ENCODE results near the gene ITGB6. TPM values are rescaled to one million over a fixed set of nuclear protein-coding genes. Genes with fewer than 3 reads are reported as not detected.

The ITGB6 gene
- total RNA-seq, 1 donor from 2014 or later: 17.2 TPM

DNA sequence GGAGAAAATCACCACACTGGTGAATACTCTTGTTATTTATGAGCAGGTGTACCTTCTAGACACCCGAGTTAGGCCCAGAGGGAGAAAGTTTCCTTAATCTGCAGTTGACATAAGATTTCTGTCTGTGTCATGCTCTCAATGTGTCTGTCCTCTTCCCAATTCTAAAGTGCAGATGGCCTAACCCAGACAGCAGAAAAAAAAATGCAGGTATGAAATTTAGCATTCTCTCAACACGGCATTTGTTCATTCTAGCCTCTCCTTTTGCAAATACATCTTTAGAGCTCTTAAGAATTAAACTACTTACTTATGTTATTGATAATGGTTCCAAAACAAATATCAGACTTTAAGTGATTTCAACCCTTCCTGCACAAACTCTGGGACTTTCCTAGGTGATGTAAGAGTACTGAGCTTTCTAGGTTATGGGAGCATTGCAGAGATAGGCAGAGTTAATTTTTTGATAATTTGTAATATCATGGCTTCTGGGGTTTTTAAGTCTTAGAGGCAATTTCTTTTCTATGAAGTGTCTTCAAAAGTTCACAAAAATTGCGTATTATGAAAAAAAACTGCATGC is 32.9 kb upstream of the ITGB6 start:
- no peak for DNase-seq (ENCODE audit: extremely low spot score in 2 of 2)
- Histone ChIP-seq H3K9me3 (no peaks in the 10 kb centered on the region), H3K27me3 (no peaks in the 10 kb centered on the region), H3K36me3 (no peaks in the 10 kb centered on the region), H3K4me1 (peaks cover 10% of the 10 kb centered on the region), H3K27ac (no peak overlapping the region), H3K4me3 (no peak overlapping the region)
- intact Hi-C loops (cut with DNase I): no loop called here
- TF ChIP-seq POLR2AphosphoS5 (IDR thresholded peaks at IDR 0.05; ENCODE audit: insufficient read depth in 1 of 2, low read depth in 1 of 2) (no peak), POLR2A (IDR thresholded peaks at IDR 0.05) (no peak)
- TF ChIP-seq, protein P1, sequence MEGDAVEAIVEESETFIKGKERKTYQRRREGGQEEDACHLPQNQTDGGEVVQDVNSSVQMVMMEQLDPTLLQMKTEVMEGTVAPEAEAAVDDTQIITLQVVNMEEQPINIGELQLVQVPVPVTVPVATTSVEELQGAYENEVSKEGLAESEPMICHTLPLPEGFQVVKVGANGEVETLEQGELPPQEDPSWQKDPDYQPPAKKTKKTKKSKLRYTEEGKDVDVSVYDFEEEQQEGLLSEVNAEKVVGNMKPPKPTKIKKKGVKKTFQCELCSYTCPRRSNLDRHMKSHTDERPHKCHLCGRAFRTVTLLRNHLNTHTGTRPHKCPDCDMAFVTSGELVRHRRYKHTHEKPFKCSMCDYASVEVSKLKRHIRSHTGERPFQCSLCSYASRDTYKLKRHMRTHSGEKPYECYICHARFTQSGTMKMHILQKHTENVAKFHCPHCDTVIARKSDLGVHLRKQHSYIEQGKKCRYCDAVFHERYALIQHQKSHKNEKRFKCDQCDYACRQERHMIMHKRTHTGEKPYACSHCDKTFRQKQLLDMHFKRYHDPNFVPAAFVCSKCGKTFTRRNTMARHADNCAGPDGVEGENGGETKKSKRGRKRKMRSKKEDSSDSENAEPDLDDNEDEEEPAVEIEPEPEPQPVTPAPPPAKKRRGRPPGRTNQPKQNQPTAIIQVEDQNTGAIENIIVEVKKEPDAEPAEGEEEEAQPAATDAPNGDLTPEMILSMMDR (IDR thresholded peaks at IDR 0.05): no peak

DNA sequence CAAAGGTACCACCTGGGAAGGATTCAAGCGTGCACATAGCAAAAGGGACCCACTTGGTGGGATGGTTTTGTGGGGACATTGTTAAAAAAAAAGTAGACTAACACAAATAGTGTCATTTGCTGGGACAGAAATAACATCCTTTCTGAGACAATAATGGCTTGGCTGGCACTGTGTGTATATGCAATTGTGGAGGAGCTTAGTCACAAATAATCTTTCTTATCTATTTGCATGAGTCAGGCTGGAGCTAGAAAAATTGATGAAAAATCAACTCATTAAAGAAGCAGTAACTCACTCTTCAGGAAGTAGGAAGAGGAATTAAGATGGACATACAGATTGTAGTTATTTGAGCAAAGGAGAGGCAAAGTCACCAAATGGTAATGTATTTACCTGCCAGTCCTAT is 29.5 kb upstream of the ITGB6 start:
- no peaks in the 10 kb centered on the region for H3K36me3 ChIP-seq
- H3K9me3 ChIP-seq: no peaks in the 10 kb centered on the region
- DNase-seq (ENCODE audit: extremely low spot score in 2 of 2): no peak
- no peaks in the 10 kb centered on the region for H3K27me3 ChIP-seq
- no peak overlapping the region for H3K27ac ChIP-seq
- no peak for TF ChIP-seq POLR2A (IDR thresholded peaks at IDR 0.05)
- TF ChIP-seq, protein P1 (IDR thresholded peaks at IDR 0.05): no peak
- TF ChIP-seq POLR2AphosphoS5 (IDR thresholded peaks at IDR 0.05; ENCODE audit: insufficient read depth in 1 of 2, low read depth in 1 of 2): no peak
- peaks cover 39% of the 10 kb centered on the region for H3K4me1 ChIP-seq
- H3K4me3 ChIP-seq: no peak overlapping the region
- intact Hi-C loops (cut with DNase I): no loop called here

DNA sequence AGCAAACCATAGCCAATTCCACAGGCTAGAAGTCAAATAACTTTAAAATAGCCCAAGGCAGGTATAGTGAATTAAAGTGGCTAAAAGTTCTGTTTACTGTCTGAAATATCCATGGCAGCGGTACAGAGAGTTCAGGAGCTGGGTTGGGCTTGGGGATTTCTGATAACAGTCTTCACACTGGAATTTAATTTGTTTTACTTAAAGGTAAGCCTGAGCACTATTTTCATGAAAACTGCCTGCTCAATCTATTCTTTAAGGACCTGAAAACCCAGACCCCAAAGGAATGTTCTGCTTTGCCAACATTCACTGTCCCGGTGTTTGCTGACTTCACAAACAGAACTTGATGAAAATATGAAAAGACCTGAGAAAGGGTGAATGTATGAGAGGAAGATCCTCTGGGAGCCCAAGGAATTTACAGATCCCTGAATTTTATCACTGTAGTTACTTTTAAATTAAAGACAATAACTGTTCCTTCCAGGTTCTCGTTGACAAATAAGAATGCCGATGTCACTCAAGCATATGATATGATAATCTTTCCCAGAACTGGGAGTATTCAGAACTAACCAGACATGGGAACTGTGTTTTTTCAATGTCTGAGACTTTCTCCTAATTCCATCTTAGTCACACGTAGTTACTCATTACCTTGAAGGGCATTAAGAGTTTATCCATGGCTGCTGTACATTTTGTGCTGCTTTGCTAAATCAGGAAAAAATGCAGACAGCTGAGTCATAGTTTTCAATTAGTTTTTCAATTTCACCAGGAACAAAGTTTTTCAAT is 28.3 kb upstream of the ITGB6 start:
- no peaks in the 10 kb centered on the region for H3K27me3 ChIP-seq
- no peak overlapping the region for H3K4me3 ChIP-seq
- no peaks in the 10 kb centered on the region for H3K9me3 ChIP-seq
- intact Hi-C loops (cut with DNase I): no loop called here
- TF ChIP-seq POLR2A (IDR thresholded peaks at IDR 0.05): no peak
- peak in 1 of 2 donors; percentile 68 for TF ChIP-seq POLR2AphosphoS5 (IDR thresholded peaks at IDR 0.05; ENCODE audit: insufficient read depth in 1 of 2, low read depth in 1 of 2)
- TF ChIP-seq, protein P1 (IDR thresholded peaks at IDR 0.05): no peak
- peaks cover 49% of the 10 kb centered on the region for H3K4me1 ChIP-seq
- H3K36me3 ChIP-seq: no peaks in the 10 kb centered on the region
- no peak overlapping the region for H3K27ac ChIP-seq
- DNase-seq (ENCODE audit: extremely low spot score in 2 of 2): no peak

DNA sequence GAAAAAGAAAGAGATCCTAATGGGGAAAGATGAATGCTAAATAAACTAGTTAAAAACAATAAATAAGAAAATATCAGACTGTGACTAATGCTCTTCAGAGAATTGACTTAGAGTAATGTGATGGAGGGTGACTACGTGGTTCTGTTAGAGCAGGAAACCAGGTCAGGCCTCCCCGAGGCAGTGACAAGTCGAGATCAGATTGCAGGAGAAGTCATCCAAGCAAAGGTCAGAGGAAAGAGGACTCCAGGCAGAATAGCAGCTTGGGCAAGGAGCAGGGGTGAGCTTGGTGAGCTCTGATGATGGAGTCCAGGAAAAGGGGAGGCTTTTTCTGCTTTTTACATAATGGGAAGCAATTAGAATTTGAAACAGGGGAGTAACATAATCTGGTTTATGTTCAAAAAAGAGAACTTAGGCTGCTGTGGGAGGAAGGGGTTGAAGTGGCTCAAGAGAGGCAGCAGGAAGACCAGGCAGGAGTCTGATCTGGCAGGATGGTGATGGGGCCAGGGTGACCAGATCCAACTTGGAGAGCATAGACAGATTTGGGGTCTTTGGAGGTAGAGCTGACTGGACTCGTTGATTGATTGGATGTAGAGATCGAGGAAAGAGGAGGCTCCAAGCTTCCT is 27.3 kb upstream of the ITGB6 start:
- intact Hi-C loops (cut with DNase I): no loop called here
- H3K27ac ChIP-seq: no peak overlapping the region

More for the DNA sequence above, 27.3 kb upstream of the ITGB6 start:
- no peaks in the 10 kb centered on the region for H3K36me3 ChIP-seq
- no peak for DNase-seq (ENCODE audit: extremely low spot score in 2 of 2)
- no peak for TF ChIP-seq POLR2AphosphoS5 (IDR thresholded peaks at IDR 0.05; ENCODE audit: insufficient read depth in 1 of 2, low read depth in 1 of 2)
- no peak for TF ChIP-seq POLR2A (IDR thresholded peaks at IDR 0.05)
- TF ChIP-seq, protein P1 (IDR thresholded peaks at IDR 0.05): no peak
- peaks cover 57% of the 10 kb centered on the region for H3K4me1 ChIP-seq
- no peak overlapping the region for H3K4me3 ChIP-seq
- no peaks in the 10 kb centered on the region for H3K27me3 ChIP-seq
- no peaks in the 10 kb centered on the region for H3K9me3 ChIP-seq

Data from vagina (tissue), 2 donors.